Neuron (in vitro differentiated cells): ENCODE results near the gene UBXN7.
"Not testable (repeated sequence)": the region's sequence is repeated elsewhere in the genome, so short reads cannot be mapped to it uniquely, and the experiment has no call there.

ENCODE experiments used
- H2AFZ ChIP-seq: one replicate; pipeline ENCODE4 v1.6.1; 2013; ENCODE audit warnings: low read depth, mild to moderate bottlenecking, inconsistent platforms, low read length, moderate library complexity
- H3K27me3 ChIP-seq: one replicate; pipeline ENCODE4 v1.6.1; 2013; ENCODE audit warnings: low read length; ENCODE audit not compliant: insufficient read depth
- H3K36me3 ChIP-seq: one replicate; pipeline ENCODE4 v1.6.1; 2013; ENCODE audit warnings: low read length; ENCODE audit not compliant: insufficient read depth
- H3K4me1 ChIP-seq: one replicate; pipeline ENCODE4 v1.6.1; 2013; ENCODE audit warnings: low read length; ENCODE audit not compliant: insufficient read depth
- H3K4me3 ChIP-seq: 2 replicates; pipeline ENCODE4 v1.5.1; 2013; ENCODE audit warnings: mild to moderate bottlenecking, low read length, moderate library complexity
- H3K9me3 ChIP-seq: one replicate; pipeline ENCODE4 v1.6.1; 2013; ENCODE audit warnings: low read length

UBXN7 gene

DNA sequence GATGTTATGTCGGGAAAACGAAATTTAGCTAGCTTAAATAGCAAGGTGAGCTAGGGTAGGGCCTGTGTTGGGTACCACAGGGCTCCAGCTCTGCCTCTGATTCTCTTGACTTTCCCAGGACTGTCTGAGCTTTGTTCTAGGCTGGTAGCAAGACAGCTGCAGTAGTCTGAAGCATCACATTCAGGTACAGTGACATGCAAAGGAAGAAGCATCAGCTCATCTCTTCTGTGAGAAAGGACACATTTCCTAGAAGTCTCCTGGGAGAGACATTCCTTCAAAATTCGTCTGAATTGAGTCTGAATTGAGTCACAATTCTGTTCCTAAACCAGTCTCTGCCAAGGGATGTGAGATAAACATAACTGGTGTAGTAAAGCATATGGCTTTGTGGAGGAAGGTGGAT, 8.5 kb upstream of the UBXN7 start:
- Histone ChIP-seq H3K4me1 (no peaks in the 10 kb centered on the region), H3K36me3 (no peaks in the 10 kb centered on the region), H3K27me3 (no peaks in the 10 kb centered on the region), H2AFZ (no peak overlapping the region), H3K9me3 (no peaks in the 10 kb centered on the region), H3K4me3 (no peak overlapping the region)

DNA sequence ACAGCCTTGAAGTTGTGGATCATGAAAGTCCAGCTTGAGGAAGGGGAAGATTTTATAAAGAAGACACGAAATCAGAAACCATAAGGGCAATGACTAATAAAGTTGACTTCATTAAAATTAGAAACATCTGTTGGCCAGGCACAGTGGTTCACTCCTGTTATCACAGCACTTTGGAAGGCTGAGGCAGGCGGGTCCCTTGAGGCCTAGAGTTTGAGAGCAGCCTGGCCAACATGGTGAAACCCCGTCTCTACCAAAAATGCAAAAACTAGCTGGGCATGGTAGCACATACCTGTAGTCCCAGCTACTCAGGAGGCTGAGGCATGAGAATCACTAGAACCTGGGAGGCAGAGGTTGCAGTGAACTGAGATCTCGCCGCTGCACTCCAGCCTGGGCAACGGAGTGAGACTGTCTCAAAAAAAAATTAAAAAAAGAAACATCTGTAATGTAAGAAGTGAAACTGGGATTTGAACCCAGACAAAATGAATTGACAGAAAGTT, 7.9 kb upstream of the UBXN7 start:
- Histone ChIP-seq H3K4me3 (no peak overlapping the region), H3K4me1 (no peaks in the 10 kb centered on the region), H3K36me3 (no peaks in the 10 kb centered on the region), H3K27me3 (no peaks in the 10 kb centered on the region), H2AFZ (no peak overlapping the region), H3K9me3 (no peaks in the 10 kb centered on the region)

DNA sequence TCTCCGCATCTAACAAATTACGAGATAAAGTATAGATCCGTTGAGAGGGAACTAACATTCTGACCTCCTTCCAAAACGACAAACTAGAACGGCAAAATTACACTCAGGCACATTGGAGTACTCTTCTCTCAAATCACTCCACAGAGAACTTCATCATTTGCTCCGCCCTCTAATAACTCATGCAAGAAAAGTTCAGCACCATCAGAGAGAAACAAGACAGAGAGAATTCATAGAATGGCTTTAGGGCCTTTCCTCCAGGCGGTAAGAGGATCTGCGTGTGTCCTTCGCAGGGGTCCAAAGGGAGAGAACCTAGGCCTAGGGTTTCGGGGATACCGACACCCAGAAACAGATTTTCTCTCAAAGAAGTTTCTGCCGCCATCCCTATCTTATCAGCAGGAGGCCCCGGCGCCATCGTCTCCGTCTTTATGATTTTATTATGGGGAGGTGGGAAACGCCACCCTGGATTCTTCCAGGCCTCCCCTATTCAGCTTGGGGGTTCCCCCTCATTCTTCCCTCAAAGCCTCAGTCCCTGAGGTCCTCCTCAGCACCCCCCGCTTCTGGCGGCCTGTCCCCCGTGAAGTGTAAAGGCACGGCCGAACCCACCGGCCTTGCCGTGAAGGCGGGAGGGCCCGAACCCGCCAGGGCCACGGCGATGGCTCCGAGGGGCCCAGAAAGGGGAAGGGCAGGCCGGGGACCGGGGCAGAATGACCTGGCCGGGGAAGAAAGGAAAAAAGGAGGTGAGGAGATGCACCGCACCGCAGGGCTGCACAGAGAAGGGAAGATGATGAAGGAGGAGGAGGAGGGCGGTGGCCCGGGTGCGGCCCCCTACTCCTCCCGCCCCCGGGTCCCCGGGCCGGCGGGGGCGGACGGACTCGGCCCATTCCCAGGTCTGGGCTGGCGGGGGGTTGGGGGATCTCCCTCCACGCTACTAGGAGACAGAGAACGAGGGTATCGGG, 768 bp downstream of the UBXN7 start:
- Histone ChIP-seq H3K9me3 (no peaks in the 10 kb centered on the region), H3K36me3 (peaks cover 12% of the 10 kb centered on the region), H3K27me3 (no peaks in the 10 kb centered on the region), H3K4me1 (peaks cover 5% of the 10 kb centered on the region), H2AFZ (peak overlapping the region; percentile 12), H3K4me3 (peak overlapping the region; percentile 78)

DNA sequence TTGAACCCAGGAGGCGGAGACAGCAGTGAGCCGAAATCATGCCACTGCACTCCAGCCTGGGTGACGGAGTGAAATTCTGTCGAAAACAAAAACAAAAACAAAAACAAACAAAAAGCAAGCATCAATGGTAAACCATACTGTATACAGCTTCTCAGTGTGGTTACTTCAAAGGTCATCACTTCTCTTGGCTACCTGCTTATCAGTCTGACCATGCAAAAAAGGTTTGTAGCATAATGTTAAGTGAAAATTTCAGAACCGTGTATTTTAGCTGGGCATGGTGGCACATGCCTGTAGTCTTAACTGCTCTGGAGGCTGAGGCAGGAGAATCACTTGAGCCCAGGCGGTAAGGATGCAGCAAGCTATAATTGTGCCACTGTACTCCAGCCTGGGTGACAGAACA, 4.2 kb downstream of the UBXN7 start:
- Histone ChIP-seq H3K9me3 (peaks cover 1% of the 10 kb centered on the region), H3K27me3 (no peaks in the 10 kb centered on the region), H2AFZ (no peak overlapping the region), H3K36me3 (peaks cover 14% of the 10 kb centered on the region), H3K4me3 (no peak overlapping the region), H3K4me1 (peaks cover 5% of the 10 kb centered on the region)

DNA sequence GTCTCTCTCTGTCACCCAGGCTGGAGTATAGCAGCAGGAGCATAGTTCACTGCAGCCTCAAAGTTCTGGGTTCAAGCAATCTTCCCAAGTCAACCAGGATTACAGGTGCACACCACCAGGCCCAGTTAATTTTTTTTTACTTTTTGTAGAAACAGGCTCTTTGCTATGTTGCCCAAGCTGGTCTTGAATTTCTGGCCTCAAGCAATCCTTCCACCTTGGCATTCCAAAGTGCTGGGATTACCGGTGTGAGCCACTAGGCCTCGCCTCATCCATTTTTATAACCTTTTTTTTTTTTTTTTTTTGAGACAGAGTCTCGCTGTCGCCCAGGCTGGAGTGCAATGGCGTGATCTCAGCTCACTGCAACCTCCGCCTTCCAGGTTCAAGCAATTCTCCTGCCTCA, 7.8 kb downstream of the UBXN7 start:
- H3K36me3 ChIP-seq, result peaks cover 14% of the 10 kb centered on the region
- not testable (repeated sequence) for H3K9me3 ChIP-seq, H3K27me3 ChIP-seq, H2AFZ ChIP-seq, H3K4me3 ChIP-seq, H3K4me1 ChIP-seq

DNA sequence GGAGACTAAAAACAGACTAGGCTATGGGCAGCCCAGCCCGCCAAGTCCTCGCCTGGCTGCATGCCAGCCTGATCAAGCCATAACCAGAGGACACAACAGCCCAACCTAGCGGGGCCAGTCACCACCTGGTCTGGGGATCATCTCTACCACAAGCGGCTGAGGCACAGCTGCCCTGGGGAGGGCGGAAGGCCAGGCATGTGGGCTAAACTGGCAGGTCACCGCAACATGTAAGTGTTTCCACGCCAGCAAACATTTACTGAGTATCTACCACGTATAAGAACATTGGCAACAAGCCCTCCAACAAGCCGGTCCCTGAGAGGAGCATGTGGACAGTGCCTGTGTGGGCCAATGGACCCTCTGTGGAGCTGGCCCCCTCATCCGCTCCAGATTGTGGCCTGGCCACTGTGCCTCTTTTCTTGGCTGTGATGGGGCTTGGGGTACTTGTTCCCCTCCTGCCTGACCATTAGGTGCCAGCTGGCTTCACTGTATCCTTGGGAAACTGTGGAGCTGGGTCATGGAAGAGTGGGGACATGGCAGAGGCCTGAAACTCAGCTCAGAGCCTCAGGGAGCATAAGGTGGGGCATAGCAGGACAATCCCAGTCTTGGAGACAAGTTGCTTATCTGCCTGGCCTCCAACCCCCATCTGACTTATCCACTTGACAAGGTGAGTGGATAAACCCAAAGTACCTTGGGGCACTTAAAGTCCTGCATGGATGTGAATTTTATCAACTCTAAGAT, 9.0 kb downstream of the UBXN7 start:
- H3K36me3 ChIP-seq, result peaks cover 14% of the 10 kb centered on the region
- no peaks in the 10 kb centered on the region for H3K4me1 ChIP-seq
- H3K27me3 ChIP-seq, result no peaks in the 10 kb centered on the region
- H3K4me3 ChIP-seq, result no peak overlapping the region
- H3K9me3 ChIP-seq, result peaks cover 8% of the 10 kb centered on the region
- no peak overlapping the region for H2AFZ ChIP-seq

DNA sequence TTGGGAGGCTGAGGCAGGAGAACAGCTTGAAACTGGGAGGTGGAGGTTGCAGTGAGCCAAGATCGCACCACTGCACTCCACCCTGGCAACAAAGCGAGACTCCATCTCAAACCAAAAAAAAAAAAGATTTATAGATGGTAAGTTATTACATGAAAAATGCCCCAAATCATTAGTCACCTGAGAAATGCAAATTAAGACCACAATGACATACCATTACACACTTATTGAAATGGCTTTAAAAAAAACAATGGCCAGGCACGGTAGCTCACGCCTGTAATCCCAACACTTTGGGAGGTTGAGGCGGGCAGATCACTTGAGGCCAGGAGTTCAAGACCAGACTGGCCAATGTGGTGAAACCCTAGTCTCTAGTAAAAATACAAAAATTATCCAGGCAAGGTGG, 10.6 kb downstream of the UBXN7 start:
- H3K27me3 ChIP-seq, H3K4me1 ChIP-seq: not testable (repeated sequence)

DNA sequence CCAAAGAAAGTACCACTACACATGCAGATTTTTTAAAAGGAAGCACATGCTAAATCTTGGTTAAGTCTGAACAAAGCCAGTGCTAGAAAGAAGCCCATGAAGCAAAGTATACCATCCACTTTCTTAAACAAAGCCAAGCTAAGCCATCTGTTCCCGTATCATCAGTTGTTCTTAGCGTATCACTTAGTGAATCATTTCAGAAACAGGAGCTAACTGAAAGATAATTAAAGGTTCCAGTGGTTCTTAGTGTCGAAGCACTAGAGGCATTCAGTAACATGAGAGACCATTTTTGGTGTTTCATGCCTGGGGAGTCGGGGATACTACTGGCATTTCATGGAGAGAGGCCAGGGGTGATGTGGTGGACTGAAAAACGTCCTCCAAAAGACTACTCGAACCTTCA, 12.8 kb downstream of the UBXN7 start:
- no peak overlapping the region for H2AFZ ChIP-seq
- peaks cover 6% of the 10 kb centered on the region for H3K36me3 ChIP-seq
- no peak overlapping the region for H3K4me3 ChIP-seq
- H3K4me1 ChIP-seq, result no peaks in the 10 kb centered on the region
- H3K27me3 ChIP-seq, result no peaks in the 10 kb centered on the region
- H3K9me3 ChIP-seq, result peaks cover 12% of the 10 kb centered on the region

More for the DNA sequence above, 10.6 kb downstream of the UBXN7 start:
- H3K9me3 ChIP-seq, result peaks cover 12% of the 10 kb centered on the region
- H3K4me3 ChIP-seq, H2AFZ ChIP-seq, H3K36me3 ChIP-seq: not testable (repeated sequence)

DNA sequence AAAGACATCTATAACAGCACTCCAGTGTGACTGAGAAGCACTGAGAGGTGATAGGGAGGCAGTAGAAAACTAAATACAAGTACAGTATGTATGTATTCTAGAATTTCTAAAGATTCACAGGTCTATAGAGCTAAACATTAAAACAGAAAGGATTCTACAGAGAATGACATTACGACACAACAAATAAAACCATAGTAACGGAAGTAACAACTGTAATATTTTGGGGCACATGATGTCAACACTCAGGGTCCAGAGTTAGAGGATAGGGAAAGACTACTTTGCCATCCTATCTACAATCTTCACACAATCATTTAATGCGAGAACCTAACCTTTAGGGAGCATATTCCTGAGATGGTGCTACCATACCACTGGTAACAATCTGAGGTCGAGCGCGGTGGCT, 13.6 kb downstream of the UBXN7 start:
- Histone ChIP-seq H3K4me1 (no peaks in the 10 kb centered on the region), H3K9me3 (peaks cover 14% of the 10 kb centered on the region)

DNA sequence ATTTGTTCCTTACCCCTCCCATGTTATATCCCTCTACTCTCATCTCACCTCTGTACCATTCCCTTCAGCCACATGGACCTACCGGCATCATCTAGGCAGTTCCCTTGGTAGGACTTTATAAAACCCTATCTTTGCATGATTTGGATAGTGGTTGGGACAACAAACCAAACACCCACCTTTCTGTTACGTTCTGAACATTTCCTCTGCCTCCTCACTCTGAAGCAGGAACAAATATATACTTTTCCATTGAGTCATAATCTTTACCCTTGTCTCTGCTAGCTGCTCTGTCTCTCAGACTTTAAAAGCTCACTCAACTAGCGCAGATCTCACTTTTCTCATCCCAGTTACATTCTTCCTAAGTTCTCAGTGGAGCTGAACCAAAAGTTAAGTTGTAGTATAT, 17.8 kb downstream of the UBXN7 start:
- H3K36me3 ChIP-seq, result peaks cover 8% of the 10 kb centered on the region
- no peaks in the 10 kb centered on the region for H3K27me3 ChIP-seq
- H2AFZ ChIP-seq, result no peak overlapping the region
- H3K9me3 ChIP-seq, result peaks cover 23% of the 10 kb centered on the region
- no peaks in the 10 kb centered on the region for H3K4me1 ChIP-seq
- H3K4me3 ChIP-seq, result no peak overlapping the region

More for the DNA sequence above, 13.6 kb downstream of the UBXN7 start:
- no peaks in the 10 kb centered on the region for H3K27me3 ChIP-seq
- H3K36me3 ChIP-seq, result peaks cover 6% of the 10 kb centered on the region
- no peak overlapping the region for H2AFZ ChIP-seq
- no peak overlapping the region for H3K4me3 ChIP-seq

DNA sequence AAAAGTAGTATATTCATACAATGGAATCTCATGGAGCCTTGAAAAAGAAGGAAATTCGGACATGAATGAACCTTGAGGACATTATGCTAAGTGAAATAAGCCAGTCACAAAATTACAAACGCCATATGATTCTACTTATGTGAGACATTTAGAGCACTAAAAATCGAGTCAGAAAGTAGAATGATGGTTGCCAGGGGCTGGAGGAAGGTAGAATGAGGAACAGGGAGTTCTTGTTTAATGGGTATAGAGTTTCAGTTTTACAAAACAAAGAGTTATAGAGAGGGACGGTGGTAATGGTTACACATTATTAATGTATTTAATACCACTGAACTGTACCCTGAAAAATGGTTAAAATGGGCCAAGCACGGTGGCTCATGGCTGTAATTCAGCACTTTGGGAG, 19.5 kb downstream of the UBXN7 start:
- H3K4me1 ChIP-seq, result no peaks in the 10 kb centered on the region
- H3K27me3 ChIP-seq, result no peaks in the 10 kb centered on the region
- H3K36me3 ChIP-seq, result peaks cover 8% of the 10 kb centered on the region
- no peak overlapping the region for H3K4me3 ChIP-seq
- H2AFZ ChIP-seq, result no peak overlapping the region
- H3K9me3 ChIP-seq, result peaks cover 19% of the 10 kb centered on the region

DNA sequence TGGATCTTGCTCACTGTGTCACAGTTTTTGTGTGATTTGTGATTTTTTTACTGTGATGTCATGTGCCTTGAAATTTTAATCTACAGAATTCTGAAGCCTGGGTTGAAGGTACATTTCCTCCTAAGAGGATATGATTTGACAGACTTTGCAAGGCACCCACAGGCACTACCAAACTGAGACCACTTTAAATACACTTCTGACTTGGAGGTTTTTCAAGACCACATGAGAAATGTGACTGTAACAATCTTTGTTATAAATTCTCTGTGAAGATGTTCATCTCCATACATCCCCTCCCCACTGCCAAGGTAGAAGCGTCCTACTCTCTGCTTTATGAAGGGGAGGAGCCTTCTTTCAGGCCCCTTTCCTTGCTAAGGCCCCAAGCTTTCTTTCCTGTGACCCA, 22.8 kb downstream of the UBXN7 start:
- Histone ChIP-seq H2AFZ (no peak overlapping the region), H3K36me3 (peaks cover 26% of the 10 kb centered on the region), H3K4me3 (no peak overlapping the region), H3K4me1 (no peaks in the 10 kb centered on the region), H3K9me3 (peaks cover 24% of the 10 kb centered on the region), H3K27me3 (no peaks in the 10 kb centered on the region)

DNA sequence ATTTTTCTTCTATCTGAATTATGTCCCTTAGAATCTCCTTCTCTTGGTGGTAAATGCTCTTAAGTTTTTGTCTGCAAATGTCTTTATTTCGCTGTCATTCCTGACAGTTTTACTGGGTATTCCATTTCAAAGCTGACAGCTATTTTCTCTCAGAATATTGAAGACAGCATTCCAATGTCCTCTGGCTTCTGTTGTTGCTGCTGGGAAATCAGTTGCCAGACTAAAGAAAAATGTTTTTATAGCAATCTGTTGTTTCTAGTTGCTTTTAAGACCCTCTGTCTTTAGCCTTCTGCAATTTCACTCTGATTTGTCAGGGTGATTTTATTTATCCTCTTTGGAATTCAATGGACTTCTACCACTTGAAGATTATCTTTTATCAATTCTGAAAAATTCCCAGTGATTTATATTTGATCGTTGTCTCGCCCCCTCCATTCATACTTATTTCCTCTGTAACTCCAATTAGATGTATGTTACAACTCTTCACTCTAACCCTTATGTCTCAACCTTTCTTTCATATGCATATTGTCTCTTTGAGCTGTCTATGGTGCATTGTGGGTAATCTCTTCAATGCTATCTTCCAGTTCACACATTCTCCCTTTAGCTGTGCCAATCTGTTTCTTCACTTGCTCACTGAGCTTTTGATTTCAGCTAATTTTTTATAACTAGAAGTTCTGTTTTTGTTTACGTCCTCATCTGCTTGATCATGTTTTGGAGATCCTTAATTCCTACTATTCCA, 23.5 kb downstream of the UBXN7 start:
- Histone ChIP-seq H3K9me3 (peaks cover 22% of the 10 kb centered on the region), H3K36me3 (peaks cover 28% of the 10 kb centered on the region), H3K4me1 (no peaks in the 10 kb centered on the region), H3K27me3 (no peaks in the 10 kb centered on the region), H2AFZ (no peak overlapping the region), H3K4me3 (no peak overlapping the region)
